ENCODE measurements around the gene TCF7L1. TPM values are rescaled to one million over a fixed set of nuclear protein-coding genes. Genes with fewer than 3 reads are reported as not detected.
A peak's percentile ranks its signal among the peaks of the same experiment; 100 is the strongest.

Gene TCF7L1
- polyA plus RNA-seq, 3 donors, result 0.05 to 0.09 TPM; not detected in 1

DNA sequence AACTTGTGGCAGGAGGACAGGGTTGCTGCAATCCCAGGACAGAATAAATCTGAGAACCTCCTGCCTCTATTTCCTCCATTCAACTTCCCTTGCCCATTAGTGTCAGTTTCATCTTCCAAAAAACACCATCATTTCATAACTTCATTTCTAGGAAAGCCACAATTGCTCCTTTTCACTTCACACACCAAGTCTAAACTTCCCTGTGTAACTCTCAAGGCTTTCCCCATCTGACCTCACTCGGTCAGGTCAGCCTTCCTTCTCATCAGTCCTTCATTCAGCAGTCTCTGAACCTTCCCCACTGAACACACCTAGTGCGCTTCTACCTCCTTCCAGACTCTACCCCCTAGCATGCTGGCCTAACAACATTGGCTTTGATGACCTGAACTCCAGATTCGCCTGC is 35.8 kb downstream of the TCF7L1 start:
- Mint-ChIP-seq H3K4me3 (peak overlapping the region in 1 of 2 donors; percentile 33), H3K27me3 (ENCODE audit: low read depth in 3 of 3) (peaks cover 0 to 1% (median 0%) of the 10 kb centered on the region in 3 donors), H3K4me1 (peaks cover 17% of the 10 kb centered on the region), H3K9me3 (peaks cover 0 to 11% (median 7%) of the 10 kb centered on the region in 7 donors), H3K27ac (no peak overlapping the region), H3K36me3 (no peaks in the 10 kb centered on the region)
- no peaks in the 10 kb centered on the region for H4K20me1 ChIP-seq (ENCODE audit: insufficient read depth, low read length)
- H2AFZ ChIP-seq (ENCODE audit: insufficient read depth, low read depth, low read length, poor library complexity, severe bottlenecking), result no peak overlapping the region
- no peaks in the 10 kb centered on the region for H3K79me2 ChIP-seq (ENCODE audit: insufficient read depth, low read length)
- TF ChIP-seq, protein P1, sequence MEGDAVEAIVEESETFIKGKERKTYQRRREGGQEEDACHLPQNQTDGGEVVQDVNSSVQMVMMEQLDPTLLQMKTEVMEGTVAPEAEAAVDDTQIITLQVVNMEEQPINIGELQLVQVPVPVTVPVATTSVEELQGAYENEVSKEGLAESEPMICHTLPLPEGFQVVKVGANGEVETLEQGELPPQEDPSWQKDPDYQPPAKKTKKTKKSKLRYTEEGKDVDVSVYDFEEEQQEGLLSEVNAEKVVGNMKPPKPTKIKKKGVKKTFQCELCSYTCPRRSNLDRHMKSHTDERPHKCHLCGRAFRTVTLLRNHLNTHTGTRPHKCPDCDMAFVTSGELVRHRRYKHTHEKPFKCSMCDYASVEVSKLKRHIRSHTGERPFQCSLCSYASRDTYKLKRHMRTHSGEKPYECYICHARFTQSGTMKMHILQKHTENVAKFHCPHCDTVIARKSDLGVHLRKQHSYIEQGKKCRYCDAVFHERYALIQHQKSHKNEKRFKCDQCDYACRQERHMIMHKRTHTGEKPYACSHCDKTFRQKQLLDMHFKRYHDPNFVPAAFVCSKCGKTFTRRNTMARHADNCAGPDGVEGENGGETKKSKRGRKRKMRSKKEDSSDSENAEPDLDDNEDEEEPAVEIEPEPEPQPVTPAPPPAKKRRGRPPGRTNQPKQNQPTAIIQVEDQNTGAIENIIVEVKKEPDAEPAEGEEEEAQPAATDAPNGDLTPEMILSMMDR (IDR thresholded peaks at IDR 0.05), result no peak
- no peak overlapping the region for H3K4me3 ChIP-seq (replicated peaks in 1 of 3; ENCODE audit: low read depth in 2 of 3, low read length in 3 of 3)
- 65% methylated on average over 2 of the region's 3 CpGs for WGBS (ENCODE audit: insufficient coverage)
- no peak overlapping the region for H3K27ac ChIP-seq (ENCODE audit: low read depth in 1 of 2, low read length in 2 of 2)
- H3K9ac ChIP-seq (ENCODE audit: insufficient read depth, low read length, poor library complexity, severe bottlenecking), result no peak overlapping the region
- H3K9me3 ChIP-seq (replicated peaks in 1 of 2; ENCODE audit: control insufficient read depth in 1 of 2, insufficient read depth in 1 of 2, low read length in 2 of 2), result peaks cover 0 to 10% of the 10 kb centered on the region in 2 donors
- peaks cover 0 to 6% of the 10 kb centered on the region in 2 donors for H3K4me1 ChIP-seq (ENCODE audit: control insufficient read depth in 1 of 2, insufficient read depth in 2 of 2, low read length in 2 of 2)
- no peak overlapping the region for H3K4me2 ChIP-seq (replicated peaks; ENCODE audit: extremely low read depth, low read length, poor library complexity, severe bottlenecking)
- H3K27me3 ChIP-seq (ENCODE audit: control insufficient read depth in 2 of 2, insufficient read depth in 2 of 2, low read length in 2 of 2), result no peaks in the 10 kb centered on the region
- no peak for DNase-seq
- H3K36me3 ChIP-seq (replicated peaks in 1 of 2; ENCODE audit: control insufficient read depth in 1 of 2, insufficient read depth in 2 of 2, low read length in 2 of 2), result no peaks in the 10 kb centered on the region
- intact Hi-C loops (cut with micrococcal nuclease), result no loop called here

DNA sequence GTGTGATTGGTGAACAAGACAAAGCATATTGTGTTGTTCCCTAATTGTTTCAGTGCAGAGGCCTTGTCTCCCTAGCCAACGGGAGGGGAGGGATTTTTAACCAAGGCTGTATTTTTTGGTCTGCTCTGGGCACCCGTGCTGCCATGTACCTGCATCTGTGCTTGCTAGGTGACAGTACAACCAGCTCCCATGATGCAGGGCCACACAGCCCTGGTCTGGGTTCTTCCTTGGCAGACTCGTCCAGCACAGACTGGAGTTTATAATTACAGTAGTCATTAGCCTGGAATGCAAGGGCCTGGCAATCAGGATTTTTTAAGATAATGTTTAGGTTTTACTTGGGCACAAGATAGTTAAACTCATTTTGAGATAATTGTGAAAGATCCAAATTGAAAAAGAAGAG is 36.4 kb downstream of the TCF7L1 start:
- Mint-ChIP-seq H3K9me3 (peaks cover 0 to 13% (median 7%) of the 10 kb centered on the region in 7 donors), H3K27ac (no peak overlapping the region), H3K4me3 (no peak overlapping the region), H3K27me3 (ENCODE audit: low read depth in 3 of 3) (peaks cover 0 to 1% (median 0%) of the 10 kb centered on the region in 3 donors), H3K36me3 (no peaks in the 10 kb centered on the region), H3K4me1 (peaks cover 21% of the 10 kb centered on the region)
- intact Hi-C loops (cut with micrococcal nuclease), result no loop called here
- no peaks in the 10 kb centered on the region for H3K36me3 ChIP-seq (replicated peaks in 1 of 2; ENCODE audit: control insufficient read depth in 1 of 2, insufficient read depth in 2 of 2, low read length in 2 of 2)
- H3K27ac ChIP-seq (ENCODE audit: low read depth in 1 of 2, low read length in 2 of 2), result no peak overlapping the region
- TF ChIP-seq, protein P1 (IDR thresholded peaks at IDR 0.05), result no peak
- H2AFZ ChIP-seq (ENCODE audit: insufficient read depth, low read depth, low read length, poor library complexity, severe bottlenecking), result no peak overlapping the region
- H3K4me3 ChIP-seq (replicated peaks in 1 of 3; ENCODE audit: low read depth in 2 of 3, low read length in 3 of 3), result no peak overlapping the region
- H3K27me3 ChIP-seq (ENCODE audit: control insufficient read depth in 2 of 2, insufficient read depth in 2 of 2, low read length in 2 of 2), result no peaks in the 10 kb centered on the region
- H3K9me3 ChIP-seq (replicated peaks in 1 of 2; ENCODE audit: control insufficient read depth in 1 of 2, insufficient read depth in 1 of 2, low read length in 2 of 2), result peaks cover 0 to 10% of the 10 kb centered on the region in 2 donors
- H3K9ac ChIP-seq (ENCODE audit: insufficient read depth, low read length, poor library complexity, severe bottlenecking), result no peak overlapping the region
- no peaks in the 10 kb centered on the region for H4K20me1 ChIP-seq (ENCODE audit: insufficient read depth, low read length)
- H3K4me2 ChIP-seq (replicated peaks; ENCODE audit: extremely low read depth, low read length, poor library complexity, severe bottlenecking), result no peak overlapping the region
- H3K4me1 ChIP-seq (ENCODE audit: control insufficient read depth in 1 of 2, insufficient read depth in 2 of 2, low read length in 2 of 2), result peaks cover 0 to 6% of the 10 kb centered on the region in 2 donors
- 100% methylated on average over 1 of the region's 3 CpGs for WGBS (ENCODE audit: insufficient coverage)
- no peak for DNase-seq
- no peaks in the 10 kb centered on the region for H3K79me2 ChIP-seq (ENCODE audit: insufficient read depth, low read length)

Measured in CD14-positive monocyte (primary cell).